Spleen (tissue), 11 donors: ENCODE results near the gene ZNHIT2. TPM values are rescaled to one million over a fixed set of nuclear protein-coding genes. Genes with fewer than 3 reads are reported as not detected.
A peak's percentile ranks its signal among the peaks of the same experiment; 100 is the strongest.

ENCODE experiments used
- DNase-seq: peaks from one replicate; pipeline ENCODE4 v3.0.0-alpha.2; 2020
- H3K27ac ChIP-seq, 8 donors: fragments of 200-600 bp; sonication (generic) in 7 of 8; 1 replicate in 4 of 8; 2 replicates in 4 of 8; pipeline versions ENCODE4 v1.5.0 to v1.8.0; 2016 to 2021; ENCODE audit warnings: inconsistent platforms in 4 of 8, mild to moderate bottlenecking in 4 of 8, moderate library complexity in 1 of 8
- H3K27me3 ChIP-seq, 7 donors: fragments of 200-600 bp; sonication (generic) in 6 of 7; replicated peaks in 1 of 7; 1 replicate in 4 of 7; 2 replicates in 3 of 7; pipeline versions ENCODE4 v1.5.0 to v1.8.0; 2016 to 2021; ENCODE audit warnings: inconsistent platforms in 3 of 7, mild to moderate bottlenecking in 1 of 7
- H3K36me3 ChIP-seq, 6 donors: fragments of 200-600 bp; sonication (generic) in 5 of 6; 1 replicate in 4 of 6; 2 replicates in 2 of 6; pipeline versions ENCODE4 v1.5.0 to v1.8.0; 2016 to 2021; ENCODE audit warnings: inconsistent platforms in 2 of 6
- H3K4me1 ChIP-seq, 6 donors: fragments of 200-600 bp; sonication (generic) in 5 of 6; 1 replicate in 3 of 6; 2 replicates in 3 of 6; pipeline versions ENCODE4 v1.5.0 to v1.8.0; 2016 to 2021; ENCODE audit warnings: inconsistent platforms in 3 of 6
- H3K4me3 ChIP-seq, 8 donors: fragments of 200-600 bp; sonication (generic) in 7 of 8; 1 replicate in 4 of 8; 2 replicates in 4 of 8; pipeline versions ENCODE4 v1.5.0 to v1.8.0; 2016 to 2021; ENCODE audit warnings: inconsistent platforms in 4 of 8, mild to moderate bottlenecking in 4 of 8, moderate library complexity in 2 of 8
- H3K9me3 ChIP-seq, 8 donors: fragments of 200-600 bp; sonication (generic) in 7 of 8; 1 replicate in 4 of 8; 2 replicates in 4 of 8; pipeline versions ENCODE4 v1.5.0 to v1.8.0; 2016 to 2021; ENCODE audit warnings: inconsistent platforms in 4 of 8
- POLR2A ChIP-seq, 3 donors: fragments of 450-650 bp; IDR thresholded peaks; one replicate each; pipeline ENCODE4 v1.5.1; 2017; ENCODE audit warnings: antibody characterized with exemption in 3 of 3, mild to moderate bottlenecking in 1 of 3
- POLR2AphosphoS5 ChIP-seq, 3 donors: sonication (generic); formaldehyde crosslinking; IDR thresholded peaks; one replicate each; pipeline ENCODE4 v1.5.1; 2017; ENCODE audit warnings: antibody characterized with exemption in 3 of 3
- WGBS, 5 donors: extraction: QIAGEN DNeasy Blood & Tissue Kit in 3 of 5; methylation state at CpG; one replicate each; pipeline versions ENCODE4 v1.1.5 to v1.1.7; 2013 to 2018; 5-methylcytosine and 5-hydroxymethylcytosine counted together
- intact Hi-C: fragments of 100-400 bp; cut with DNase I; formaldehyde crosslinking; loops from one replicate; pipeline ENCODE4 v1.15.0; 2023; ENCODE audit warnings: low total_unique reads
- polyA plus RNA-seq, 3 donors: library from polyadenylated mRNA; stranded (reverse); fragments of 200-250 nt; gene quantifications; one replicate each; pipeline ENCODE4 v1.2.1, GENCODE V29; 2013
- total RNA-seq, 7 donors: library from RNA; depleted of rRNA in 3 of 7; stranded (reverse); fragments of >200 nt in 3 of 7; fragmentation: NEBNext Ultra II Directional in 4 of 7; extraction: Animal tissue kit (Norgen Biotek cat#: 25700) in 4 of 7; gene quantifications; one replicate each; pipeline versions ENCODE4 v1.1.0 to v1.2.1, GENCODE V29; 2016 to 2021
- TF ChIP-seq, protein P1 (sequence below), 11 experiments: fragments of 200-600 bp in 7 of 11; fragments of 450-650 bp in 4 of 11; sonication (generic) in 4 of 11; IDR thresholded peaks in 8 of 11; conservative IDR thresholded peaks in 3 of 11; 1 replicate in 7 of 11; 2 replicates in 4 of 11; pipeline versions ENCODE4 v1.4.0 to v1.8.0; 2016 to 2021; ENCODE audit warnings: antibody characterized with exemption in 11 of 11, inconsistent platforms in 4 of 11, mild to moderate bottlenecking in 1 of 11
- donor health status: healthy with polysubstance abuse.
- donor health status: DM: no; HTN: no; CAD: no; lungs with moderate emphysema.
- donor health status: DM: no; HTN: no; CAD: no.
- donor health status: Bipolar disorder and iron deficiency.
- donor health status: healthy.
- donor health status: DM: no; HTN: no; CAD: no.
- donor health status: DM: yes; HTN: yes; CAD: no.

ZNHIT2 gene
- total and polyA plus RNA-seq, 10 donors = 7.9 to 21.1 (median 13.3) TPM

DNA sequence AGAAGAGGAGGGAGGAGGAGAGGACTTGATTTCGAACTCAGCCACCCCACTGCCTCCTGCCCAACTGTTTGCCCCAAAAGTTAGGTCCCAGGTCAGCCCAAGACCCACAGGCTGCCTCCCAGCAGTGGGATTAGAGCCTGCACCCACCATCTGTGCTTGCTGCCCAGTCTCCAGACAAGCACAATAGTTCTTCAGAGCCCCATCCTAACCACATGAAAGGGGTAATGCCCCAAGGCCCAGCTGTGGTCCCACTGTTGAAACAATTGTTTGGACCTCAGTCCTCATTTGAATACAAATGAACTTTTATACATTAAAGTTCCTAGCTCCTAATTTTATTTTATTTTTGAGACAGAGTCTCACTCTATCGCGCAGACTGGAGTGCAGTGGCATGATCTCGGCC is 26.9 kb downstream of the ZNHIT2 start:
- 89 to 99% (median 96%) methylated on average over 4 of the region's 4 CpGs for WGBS, 5 donors
- Histone ChIP-seq H3K36me3 (peaks cover 0 to 50% (median 36%) of the 10 kb centered on the region in 6 donors), H3K9me3 (no peaks in the 10 kb centered on the region), H3K4me1 (peaks cover 1 to 11% (median 3%) of the 10 kb centered on the region in 6 donors), H3K27me3 (no peaks in the 10 kb centered on the region), H3K4me3 (no peak overlapping the region), H3K27ac (no peak overlapping the region)
- TF ChIP-seq POLR2A (IDR thresholded peaks at IDR 0.05) = no peak
- TF ChIP-seq, protein P1, sequence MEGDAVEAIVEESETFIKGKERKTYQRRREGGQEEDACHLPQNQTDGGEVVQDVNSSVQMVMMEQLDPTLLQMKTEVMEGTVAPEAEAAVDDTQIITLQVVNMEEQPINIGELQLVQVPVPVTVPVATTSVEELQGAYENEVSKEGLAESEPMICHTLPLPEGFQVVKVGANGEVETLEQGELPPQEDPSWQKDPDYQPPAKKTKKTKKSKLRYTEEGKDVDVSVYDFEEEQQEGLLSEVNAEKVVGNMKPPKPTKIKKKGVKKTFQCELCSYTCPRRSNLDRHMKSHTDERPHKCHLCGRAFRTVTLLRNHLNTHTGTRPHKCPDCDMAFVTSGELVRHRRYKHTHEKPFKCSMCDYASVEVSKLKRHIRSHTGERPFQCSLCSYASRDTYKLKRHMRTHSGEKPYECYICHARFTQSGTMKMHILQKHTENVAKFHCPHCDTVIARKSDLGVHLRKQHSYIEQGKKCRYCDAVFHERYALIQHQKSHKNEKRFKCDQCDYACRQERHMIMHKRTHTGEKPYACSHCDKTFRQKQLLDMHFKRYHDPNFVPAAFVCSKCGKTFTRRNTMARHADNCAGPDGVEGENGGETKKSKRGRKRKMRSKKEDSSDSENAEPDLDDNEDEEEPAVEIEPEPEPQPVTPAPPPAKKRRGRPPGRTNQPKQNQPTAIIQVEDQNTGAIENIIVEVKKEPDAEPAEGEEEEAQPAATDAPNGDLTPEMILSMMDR (IDR thresholded peaks at IDR 0.05 in 8 of 11, conservative IDR thresholded peaks at IDR 0.05 in 3 of 11) = no peak
- no peak for TF ChIP-seq POLR2AphosphoS5 (IDR thresholded peaks at IDR 0.05)
- intact Hi-C loops = no loop called here
- DNase-seq = peak; percentile 31

DNA sequence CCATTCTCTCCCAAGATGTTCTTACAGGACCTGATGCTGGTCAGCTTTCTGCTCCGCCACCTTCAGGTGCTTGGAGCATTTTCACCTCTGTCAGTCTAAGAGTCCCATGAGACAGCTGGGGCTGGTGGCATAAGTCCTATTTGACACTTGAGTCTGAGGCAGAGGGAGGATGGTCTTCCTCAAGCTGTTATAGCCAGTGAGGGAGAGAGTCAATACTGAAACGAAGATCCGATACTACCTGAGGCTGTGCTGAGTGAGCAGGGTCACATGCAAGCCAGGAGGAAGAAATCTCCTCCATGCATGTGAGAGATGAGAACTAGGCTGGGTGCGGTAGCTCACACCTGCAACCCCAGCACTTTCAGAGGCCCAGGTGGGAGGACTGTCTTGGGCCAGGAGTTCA is 27.9 kb downstream of the ZNHIT2 start:
- no peak for TF ChIP-seq POLR2A (IDR thresholded peaks at IDR 0.05)
- TF ChIP-seq POLR2AphosphoS5 (IDR thresholded peaks at IDR 0.05) = no peak
- TF ChIP-seq, protein P1 (IDR thresholded peaks at IDR 0.05 in 8 of 11, conservative IDR thresholded peaks at IDR 0.05 in 3 of 11) = no peak
- Histone ChIP-seq H3K4me1 (peaks cover 10 to 19% (median 12%) of the 10 kb centered on the region in 6 donors), H3K27me3 (no peaks in the 10 kb centered on the region), H3K4me3 (no peak overlapping the region), H3K27ac (no peak overlapping the region), H3K9me3 (no peaks in the 10 kb centered on the region), H3K36me3 (peaks cover 0 to 58% (median 39%) of the 10 kb centered on the region in 6 donors)
- no peak for DNase-seq
- intact Hi-C loops = no loop called here
- WGBS, 5 donors = 90 to 100% (median 93%) methylated on average over 4 of the region's 4 CpGs

DNA sequence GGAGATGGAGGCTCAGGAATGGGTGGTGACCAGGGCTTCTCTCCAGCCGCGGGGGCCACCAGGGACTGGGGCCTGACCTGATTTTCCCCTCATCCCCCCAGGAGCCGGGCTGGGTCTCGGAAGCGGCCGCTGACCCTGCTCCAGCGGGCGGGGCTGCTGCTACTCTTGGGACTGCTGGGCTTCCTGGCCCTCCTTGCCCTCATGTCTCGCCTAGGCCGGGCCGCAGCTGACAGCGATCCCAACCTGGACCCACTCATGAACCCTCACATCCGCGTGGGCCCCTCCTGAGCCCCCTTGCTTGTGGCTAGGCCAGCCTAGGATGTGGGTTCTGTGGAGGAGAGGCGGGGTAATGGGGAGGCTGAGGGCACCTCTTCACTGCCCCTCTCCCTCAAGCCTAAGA is 29.7 kb downstream of the ZNHIT2 start:
- no peak overlapping the region for H3K27ac ChIP-seq
- H3K4me1 ChIP-seq = peaks cover 16 to 32% (median 25%) of the 10 kb centered on the region in 6 donors
- intact Hi-C loops = no loop called here
- H3K27me3 ChIP-seq = no peaks in the 10 kb centered on the region
- H3K9me3 ChIP-seq = no peaks in the 10 kb centered on the region
- no peak overlapping the region for H3K4me3 ChIP-seq
- DNase-seq = no peak
- 86 to 97% (median 95%) methylated on average over 10 to 15 of the region's 15 CpGs for WGBS, 5 donors
- H3K36me3 ChIP-seq = peaks cover 0 to 58% (median 39%) of the 10 kb centered on the region in 6 donors
- TF ChIP-seq, protein P1 (IDR thresholded peaks at IDR 0.05 in 8 of 11, conservative IDR thresholded peaks at IDR 0.05 in 3 of 11) = no peak
- TF ChIP-seq POLR2AphosphoS5 (IDR thresholded peaks at IDR 0.05) (peak in 1 of 3 donors; percentile 12), POLR2A (IDR thresholded peaks at IDR 0.05) (no peak)

DNA sequence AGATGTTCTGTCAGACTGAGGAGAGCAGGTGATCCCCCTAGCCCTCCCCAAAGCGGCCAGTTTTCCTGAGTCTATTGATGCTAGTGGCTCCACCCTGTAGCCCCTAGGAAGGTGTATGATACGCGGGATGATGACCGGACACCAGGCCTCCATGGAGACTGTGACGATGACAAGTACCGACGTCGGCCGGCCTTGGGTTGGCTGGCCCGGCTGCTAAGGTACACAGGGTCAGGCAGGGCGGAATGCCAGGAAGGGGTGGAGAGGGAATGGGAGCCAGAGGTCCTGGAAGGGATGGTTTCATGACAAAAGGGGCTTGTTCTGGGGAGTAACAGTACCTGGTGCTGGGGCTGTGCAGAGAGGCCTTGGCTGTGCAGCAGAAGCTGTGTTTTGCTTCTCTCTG is 30.3 kb downstream of the ZNHIT2 start:
- no peak overlapping the region for H3K4me3 ChIP-seq
- H3K4me1 ChIP-seq = peaks cover 16 to 37% (median 26%) of the 10 kb centered on the region in 6 donors
- 87 to 93% (median 90%) methylated on average over 11 of the region's 11 CpGs for WGBS, 5 donors
- H3K27me3 ChIP-seq = no peaks in the 10 kb centered on the region
- H3K9me3 ChIP-seq = no peaks in the 10 kb centered on the region
- H3K27ac ChIP-seq = no peak overlapping the region
- peaks cover 0 to 58% (median 39%) of the 10 kb centered on the region in 6 donors for H3K36me3 ChIP-seq
- no peak for DNase-seq
- intact Hi-C loops = no loop called here
- TF ChIP-seq POLR2AphosphoS5 (IDR thresholded peaks at IDR 0.05) (no peak), POLR2A (IDR thresholded peaks at IDR 0.05) (no peak)
